Endothelial cell (in vitro differentiated cells): ENCODE measurements around the gene PRKAR1A. TPM values are rescaled to one million over a fixed set of nuclear protein-coding genes. Genes with fewer than 3 reads are reported as not detected.
A peak's percentile ranks its signal among the peaks of the same experiment; 100 is the strongest.

Experiments
- DNase-seq: peaks from one replicate; pipeline ENCODE4 v3.0.0; 2021; ENCODE audit warnings: low spot score
- H3K27ac Mint-ChIP-seq: one replicate; pipeline ENCODE4 v1.8.0; 2021; ENCODE audit warnings: mixed read lengths, inconsistent platforms; ENCODE audit not compliant: unreplicated experiment
- H3K27me3 Mint-ChIP-seq: one replicate; pipeline ENCODE4 v1.8.0; 2021; ENCODE audit warnings: mild to moderate bottlenecking, moderate library complexity, mixed read lengths, inconsistent platforms; ENCODE audit not compliant: unreplicated experiment
- H3K36me3 Mint-ChIP-seq: one replicate; pipeline ENCODE4 v1.8.0; 2021; ENCODE audit warnings: mild to moderate bottlenecking, low read depth, mixed read lengths, inconsistent platforms; ENCODE audit not compliant: unreplicated experiment
- H3K4me1 Mint-ChIP-seq: one replicate; pipeline ENCODE4 v1.8.0; 2021; ENCODE audit warnings: mild to moderate bottlenecking, mixed read lengths, inconsistent platforms; ENCODE audit not compliant: unreplicated experiment
- H3K4me3 Mint-ChIP-seq: one replicate; pipeline ENCODE4 v1.8.0; 2021; ENCODE audit warnings: mild to moderate bottlenecking, mixed read lengths, inconsistent platforms; ENCODE audit not compliant: unreplicated experiment
- H3K9me3 Mint-ChIP-seq: one replicate; pipeline ENCODE4 v1.8.0; 2021; ENCODE audit warnings: mixed read lengths, inconsistent platforms; ENCODE audit not compliant: unreplicated experiment
- CTCF ChIP-seq: fragments of 200-600 bp; sonication (generic); IDR thresholded peaks from one replicate; pipeline ENCODE4 v1.5.0; 2021; ENCODE audit warnings: antibody characterized with exemption; ENCODE audit not compliant: unreplicated experiment
- total RNA-seq: library from RNA; stranded (reverse); fragmentation: NEBNext Ultra II Directional; extraction: Animal tissue kit (Norgen Biotek cat#: 25700); gene quantifications from one replicate; pipeline ENCODE4 v1.2.1, GENCODE V29; 2021; ENCODE audit not compliant: unreplicated experiment

Gene PRKAR1A
- total RNA-seq, 1 donor from 2014 or later, result 248 TPM

- H3K4me1 Mint-ChIP-seq, result no peaks in the 10 kb centered on the region
- no peak for DNase-seq
- H3K27ac Mint-ChIP-seq, result no peak overlapping the region
- no peaks in the 10 kb centered on the region for H3K36me3 Mint-ChIP-seq
- H3K4me3 Mint-ChIP-seq, result no peak overlapping the region
- H3K27me3 Mint-ChIP-seq, result peaks cover 13% of the 10 kb centered on the region
- TF ChIP-seq CTCF, result no peak
- H3K9me3 Mint-ChIP-seq, result no peaks in the 10 kb centered on the region
Measured at GRCh38 chr17:68499587-68499986, 12.6 kb upstream of the PRKAR1A start.

DNA sequence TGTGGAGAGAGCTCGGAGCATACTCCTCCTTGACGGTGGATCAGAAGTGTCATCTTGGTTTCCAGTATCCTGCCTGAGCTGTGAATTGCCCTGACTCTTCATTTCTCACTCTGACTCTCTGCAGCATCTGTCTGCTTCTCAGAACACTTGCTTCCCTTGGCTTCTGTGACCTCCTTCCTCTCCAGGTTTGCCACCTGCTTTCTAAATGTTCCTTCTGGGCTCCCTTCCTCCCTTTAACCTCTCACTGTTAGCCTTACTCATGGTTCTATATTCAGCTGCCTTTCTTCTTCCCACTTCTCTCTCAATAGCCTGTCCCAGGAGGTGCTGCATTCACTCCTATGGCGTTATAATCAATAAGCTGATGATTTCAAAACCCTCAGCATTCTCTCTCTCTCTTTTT, 11.2 kb upstream of the PRKAR1A start:
- H3K27me3 Mint-ChIP-seq, result peaks cover 8% of the 10 kb centered on the region
- no peak for TF ChIP-seq CTCF
- no peaks in the 10 kb centered on the region for H3K4me1 Mint-ChIP-seq
- H3K4me3 Mint-ChIP-seq, result no peak overlapping the region
- H3K27ac Mint-ChIP-seq, result no peak overlapping the region
- DNase-seq, result no peak
- H3K9me3 Mint-ChIP-seq, result no peaks in the 10 kb centered on the region
- H3K36me3 Mint-ChIP-seq, result no peaks in the 10 kb centered on the region

DNA sequence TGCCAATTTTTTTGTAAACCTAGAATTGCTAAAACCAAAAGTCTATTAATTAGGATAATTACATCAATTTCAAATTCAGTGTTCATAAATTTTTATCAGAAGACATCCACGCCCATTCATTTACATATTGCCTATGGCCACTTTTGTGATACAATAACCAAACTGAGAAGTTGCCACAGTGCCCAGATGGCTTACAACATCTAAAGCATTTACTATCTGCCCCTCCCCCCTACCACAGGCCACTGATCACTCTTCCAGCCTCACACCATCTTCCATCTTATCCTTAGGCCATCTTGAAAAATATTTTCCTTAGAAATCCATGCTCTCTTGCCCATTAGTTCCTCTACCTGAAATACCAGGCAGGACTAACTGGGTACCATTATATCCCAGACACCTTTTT, 6.3 kb upstream of the PRKAR1A start:
- peaks cover under 1% of the 10 kb centered on the region for H3K36me3 Mint-ChIP-seq
- H3K4me1 Mint-ChIP-seq, result peaks cover 15% of the 10 kb centered on the region
- DNase-seq, result no peak
- no peak overlapping the region for H3K27ac Mint-ChIP-seq
- H3K9me3 Mint-ChIP-seq, result no peaks in the 10 kb centered on the region
- TF ChIP-seq CTCF, result no peak
- peaks cover 5% of the 10 kb centered on the region for H3K27me3 Mint-ChIP-seq
- no peak overlapping the region for H3K4me3 Mint-ChIP-seq

DNA sequence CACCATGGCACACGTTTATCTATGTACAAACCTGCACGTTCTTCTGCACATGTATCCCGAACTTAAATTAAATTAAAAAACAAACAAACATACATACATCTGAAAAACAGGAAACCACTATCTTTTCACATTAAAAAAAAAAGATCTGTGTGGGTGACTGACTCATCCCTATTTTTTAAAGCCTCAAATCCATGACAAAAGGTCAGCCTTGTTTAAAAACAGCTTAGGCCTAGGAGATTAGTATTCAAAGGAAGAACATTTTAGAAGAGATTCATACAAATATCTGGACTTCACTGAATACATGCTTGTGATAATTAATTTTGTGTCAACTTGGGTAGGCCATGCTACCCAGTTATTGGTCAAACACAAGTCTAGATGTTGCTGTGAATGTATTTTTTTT, 4.7 kb upstream of the PRKAR1A start:
- Mint-ChIP-seq H3K27ac (no peak overlapping the region), H3K4me3 (no peak overlapping the region), H3K27me3 (peaks cover 10% of the 10 kb centered on the region), H3K4me1 (peaks cover 24% of the 10 kb centered on the region), H3K36me3 (peaks cover 5% of the 10 kb centered on the region), H3K9me3 (no peaks in the 10 kb centered on the region)
- no peak for DNase-seq
- no peak for TF ChIP-seq CTCF

GRCh38 chr17:68509141-68510057, 2.8 kb upstream of the PRKAR1A start:
- H3K27me3 Mint-ChIP-seq, result peaks cover 20% of the 10 kb centered on the region
- TF ChIP-seq CTCF, result no peak
- H3K4me1 Mint-ChIP-seq, result peaks cover 38% of the 10 kb centered on the region
- peak overlapping the region; percentile 82 for H3K27ac Mint-ChIP-seq
- DNase-seq, result peak; percentile 21
- H3K4me3 Mint-ChIP-seq, result no peak overlapping the region
- peaks cover 13% of the 10 kb centered on the region for H3K36me3 Mint-ChIP-seq
- no peaks in the 10 kb centered on the region for H3K9me3 Mint-ChIP-seq
